ENCODE measurements around the gene ENO4.

DNA sequence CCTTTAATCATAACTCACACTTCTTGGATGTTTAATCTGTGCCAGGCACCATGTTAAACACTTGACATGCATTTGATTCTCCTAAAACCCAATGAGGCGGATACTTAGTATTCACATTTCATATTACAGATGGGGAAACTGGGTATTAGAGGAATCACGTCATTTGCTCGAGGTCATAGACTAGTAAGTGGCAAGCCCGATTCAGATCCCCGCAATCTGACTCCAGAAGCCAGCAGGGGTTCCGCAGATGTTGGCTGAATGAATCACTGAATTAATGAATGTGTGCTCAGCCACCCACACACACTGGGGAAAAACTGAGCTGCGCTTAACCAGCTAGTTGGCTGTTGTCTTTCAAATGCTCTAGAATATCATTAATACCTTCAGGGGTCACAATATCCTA, 22.5 kb upstream of the ENO4 start:
- TF ChIP-seq, protein P1, sequence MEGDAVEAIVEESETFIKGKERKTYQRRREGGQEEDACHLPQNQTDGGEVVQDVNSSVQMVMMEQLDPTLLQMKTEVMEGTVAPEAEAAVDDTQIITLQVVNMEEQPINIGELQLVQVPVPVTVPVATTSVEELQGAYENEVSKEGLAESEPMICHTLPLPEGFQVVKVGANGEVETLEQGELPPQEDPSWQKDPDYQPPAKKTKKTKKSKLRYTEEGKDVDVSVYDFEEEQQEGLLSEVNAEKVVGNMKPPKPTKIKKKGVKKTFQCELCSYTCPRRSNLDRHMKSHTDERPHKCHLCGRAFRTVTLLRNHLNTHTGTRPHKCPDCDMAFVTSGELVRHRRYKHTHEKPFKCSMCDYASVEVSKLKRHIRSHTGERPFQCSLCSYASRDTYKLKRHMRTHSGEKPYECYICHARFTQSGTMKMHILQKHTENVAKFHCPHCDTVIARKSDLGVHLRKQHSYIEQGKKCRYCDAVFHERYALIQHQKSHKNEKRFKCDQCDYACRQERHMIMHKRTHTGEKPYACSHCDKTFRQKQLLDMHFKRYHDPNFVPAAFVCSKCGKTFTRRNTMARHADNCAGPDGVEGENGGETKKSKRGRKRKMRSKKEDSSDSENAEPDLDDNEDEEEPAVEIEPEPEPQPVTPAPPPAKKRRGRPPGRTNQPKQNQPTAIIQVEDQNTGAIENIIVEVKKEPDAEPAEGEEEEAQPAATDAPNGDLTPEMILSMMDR (IDR thresholded peaks at IDR 0.05; ENCODE audit: low read depth, low read length), result no peak
- no peak for TF ChIP-seq POLR2A (IDR thresholded peaks at IDR 0.05; ENCODE audit: extremely low read depth, insufficient read length)
- TF ChIP-seq, protein P2, sequence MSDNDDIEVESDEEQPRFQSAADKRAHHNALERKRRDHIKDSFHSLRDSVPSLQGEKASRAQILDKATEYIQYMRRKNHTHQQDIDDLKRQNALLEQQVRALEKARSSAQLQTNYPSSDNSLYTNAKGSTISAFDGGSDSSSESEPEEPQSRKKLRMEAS (IDR thresholded peaks at IDR 0.05; ENCODE audit: low read depth, low read length), result no peak
